ENCODE measurements around the gene GTF2H2C. TPM values are rescaled to one million over a fixed set of nuclear protein-coding genes. Genes with fewer than 3 reads are reported as not detected.
"Not testable (repeated sequence)": the region's sequence is repeated elsewhere in the genome, so short reads cannot be mapped to it uniquely, and the experiment has no call there.

The GTF2H2C gene
- total and polyA plus RNA-seq, 2 of the 4 experiments (the other 2 are of a cell fraction): 16.9 to 32.8 TPM

- H3K23ac ChIP-seq (ENCODE audit: low read depth, low read length); DNase-seq; H2AK9ac ChIP-seq (replicated peaks; ENCODE audit: low read depth, low read length, poor library complexity); H4K91ac ChIP-seq (ENCODE audit: insufficient read depth, low read depth, low read length); CTCF ChIA-PET; H3K9me1 ChIP-seq (ENCODE audit: insufficient read depth, low read length); H3K36me3 ChIP-seq (ENCODE audit: control insufficient read depth, insufficient read depth, low read length); H3K79me1 ChIP-seq (ENCODE audit: low read depth in 1 of 2, low read length in 2 of 2); H3K4me2 ChIP-seq (ENCODE audit: low read depth, low read length); H3K9me3 ChIP-seq (ENCODE audit: control insufficient read depth, insufficient read depth, low read length); in situ Hi-C loops (cut with MboI; ENCODE audit: low sequenced_read_pairs); H3K14ac ChIP-seq (replicated peaks; ENCODE audit: low read depth, low read length); H2AFZ ChIP-seq (replicated peaks; ENCODE audit: low read length, poor library complexity); BruUV-seq (replicated peaks); H4K5ac ChIP-seq (ENCODE audit: low read depth, low read length); H3K18ac ChIP-seq (ENCODE audit: low read depth, low read length); H3K56ac ChIP-seq (ENCODE audit: extremely low read depth, insufficient read depth, low read length); ATAC-seq (ENCODE audit: low read depth); H4K20me1 ChIP-seq (ENCODE audit: insufficient read depth, low read length); intact Hi-C loops (cut with micrococcal nuclease); H3K27me3 ChIP-seq (ENCODE audit: control insufficient read depth, insufficient read depth, low read length); H4K8ac ChIP-seq (ENCODE audit: low read depth in 2 of 2, low read length in 2 of 2); POLR2A ChIA-PET (ENCODE audit: unreplicated experiment); H2BK15ac ChIP-seq (ENCODE audit: low read depth, low read length); H2BK20ac ChIP-seq (ENCODE audit: low read depth, low read length); H2BK120ac ChIP-seq (ENCODE audit: low read depth, low read length); H3K9ac ChIP-seq (ENCODE audit: low read depth, low read length); H3K4ac ChIP-seq (ENCODE audit: low read depth, low read length); H3K4me1 ChIP-seq (ENCODE audit: control insufficient read depth, insufficient read depth, low read length); H3K4me3 ChIP-seq (ENCODE audit: insufficient read depth, low read depth, low read length); H3K27ac ChIP-seq (ENCODE audit: insufficient read depth, low read length); dilution Hi-C loops (cut with HindIII; ENCODE audit: low sequenced_read_pairs, unreplicated experiment); H2BK5ac ChIP-seq (ENCODE audit: low read depth, low read length, poor library complexity, severe bottlenecking); H2AK5ac ChIP-seq (ENCODE audit: low read depth, low read length): not testable (repeated sequence)
- no CpG with 5 or more reads among the region's 1 CpG for WGBS, 2 experiments (ENCODE audit: extremely low coverage in 2 of 2, insufficient read length in 1 of 2)
Observed at GRCh38 chr5:69541347-69541746, 18.6 kb upstream of the GTF2H2C start.

- POLR2A ChIA-PET (ENCODE audit: unreplicated experiment); H3K27me3 ChIP-seq (ENCODE audit: control insufficient read depth, insufficient read depth, low read length); H2BK5ac ChIP-seq (ENCODE audit: low read depth, low read length, poor library complexity, severe bottlenecking); H3K9me3 ChIP-seq (ENCODE audit: control insufficient read depth, insufficient read depth, low read length); H4K20me1 ChIP-seq (ENCODE audit: insufficient read depth, low read length); H3K14ac ChIP-seq (replicated peaks; ENCODE audit: low read depth, low read length); H2AFZ ChIP-seq (replicated peaks; ENCODE audit: low read length, poor library complexity); H3K18ac ChIP-seq (ENCODE audit: low read depth, low read length); H3K4ac ChIP-seq (ENCODE audit: low read depth, low read length); H3K56ac ChIP-seq (ENCODE audit: extremely low read depth, insufficient read depth, low read length); H3K23ac ChIP-seq (ENCODE audit: low read depth, low read length); H3K4me3 ChIP-seq (ENCODE audit: insufficient read depth, low read depth, low read length); DNase-seq; BruUV-seq (replicated peaks); ATAC-seq (ENCODE audit: low read depth); H2AK5ac ChIP-seq (ENCODE audit: low read depth, low read length); H3K36me3 ChIP-seq (ENCODE audit: control insufficient read depth, insufficient read depth, low read length); H4K91ac ChIP-seq (ENCODE audit: insufficient read depth, low read depth, low read length); H3K9ac ChIP-seq (ENCODE audit: low read depth, low read length); H3K9me1 ChIP-seq (ENCODE audit: insufficient read depth, low read length); H3K27ac ChIP-seq (ENCODE audit: insufficient read depth, low read length); intact Hi-C loops (cut with micrococcal nuclease); H3K4me1 ChIP-seq (ENCODE audit: control insufficient read depth, insufficient read depth, low read length); H4K8ac ChIP-seq (ENCODE audit: low read depth in 2 of 2, low read length in 2 of 2); H3K79me1 ChIP-seq (ENCODE audit: low read depth in 1 of 2, low read length in 2 of 2); in situ Hi-C loops (cut with MboI; ENCODE audit: low sequenced_read_pairs); CTCF ChIA-PET; H4K5ac ChIP-seq (ENCODE audit: low read depth, low read length); H2BK20ac ChIP-seq (ENCODE audit: low read depth, low read length); H2AK9ac ChIP-seq (replicated peaks; ENCODE audit: low read depth, low read length, poor library complexity); dilution Hi-C loops (cut with HindIII; ENCODE audit: low sequenced_read_pairs, unreplicated experiment); H2BK120ac ChIP-seq (ENCODE audit: low read depth, low read length); H2BK15ac ChIP-seq (ENCODE audit: low read depth, low read length); H3K4me2 ChIP-seq (ENCODE audit: low read depth, low read length): not testable (repeated sequence)
- WGBS, 2 experiments (ENCODE audit: extremely low coverage in 2 of 2, insufficient read length in 1 of 2): no CpG with 5 or more reads among the region's 3 CpGs
Observed at GRCh38 chr5:69542838-69543618, 17.0 kb upstream of the GTF2H2C start.

All from IMR-90 (cell line).